HCT116 (cell line): ENCODE data around the gene KCNMB1. TPM values are rescaled to one million over a fixed set of nuclear protein-coding genes. Genes with fewer than 3 reads are reported as not detected.

Experiments used
- ATAC-seq: fragments of 200-7000 bp; cut with Tn5 transposase; 2 replicates; pipeline ENCODE4 v1.9.1; 2020; ENCODE audit warnings: mild to moderate bottlenecking, moderate library complexity
- Bru-seq: library from RNA; stranded (reverse); fragments of 400-500 nt; gene quantifications from one replicate; lab custom pipeline; 2021; lab: Mats Ljungman, UMichigan
- BruChase-seq, 2 experiments: library from RNA; stranded (reverse); fragments of 400-500 nt; gene quantifications; one replicate each; lab custom pipeline; 2021; lab: Mats Ljungman, UMichigan
- BruUV-seq: library from RNA; stranded (reverse); fragments of 400-500 nt; replicated peaks from 2 replicates; lab custom pipeline; 2021; lab: Mats Ljungman, UMichigan
- CTCF ChIA-PET: fragments of 300-600 bp; sonication (Branson Sonifier 250); formaldehyde crosslinking; loops from one replicate; lab custom pipeline; 2021; ENCODE audit warnings: antibody characterized with exemption; lab: Charles Lee
- POLR2A ChIA-PET: fragments of 300-600, 350-600 bp; sonication (Branson Sonifier 250); formaldehyde crosslinking; loops from one replicate; lab custom pipeline; 2021; ENCODE audit warnings: antibody characterized with exemption; lab: Charles Lee
- RAD21 ChIA-PET, 2 experiments: fragments of 300-600 bp; sonication (Branson Sonifier 250); formaldehyde crosslinking; loops; one replicate each; lab custom pipeline; 2023; ENCODE audit warnings: low total read pairs in 2 of 2; ENCODE audit not compliant: uncharacterized antibody in 2 of 2, unreplicated experiment in 2 of 2, low non-redundant PET in 1 of 2; lab: Charles Lee
- DNase-seq: peaks from one replicate; pipeline ENCODE4 v3.0.0-alpha.2; 2010; ENCODE audit warnings: low read depth, low spot score
- H2AFZ ChIP-seq: fragments of 200-600 bp; shearing (Covaris generic), sonication (generic); 2 replicates; pipeline ENCODE4 v1.6.1; 2017; ENCODE audit warnings: low read depth, mixed run types, mixed read lengths, antibody characterized with exemption, low read length; ENCODE audit not compliant: poor library complexity, severe bottlenecking
- H3K27ac ChIP-seq: 2 replicates; pipeline ENCODE4 v1.5.1; 2012; ENCODE audit warnings: low read depth, low read length
- H3K27me3 ChIP-seq: fragments of 200-600 bp; sonication (generic); 2 replicates; pipeline ENCODE4 v1.6.1; 2016; ENCODE audit warnings: mixed run types, low read length, mixed read lengths; ENCODE audit not compliant: insufficient read depth
- H3K36me3 ChIP-seq, 2 experiments: fragments of 200-500 bp in 1 of 2; fragments of 200-600 bp in 1 of 2; sonication (Bioruptor generic) in 1 of 2; sonication (generic) in 1 of 2; 2 replicates each; pipeline versions ENCODE4 v1.5.1 to v1.6.1; 2014 to 2016; ENCODE audit warnings: low read length in 2 of 2, inconsistent platforms in 1 of 2, mixed read lengths in 1 of 2, mixed run types in 1 of 2; ENCODE audit not compliant: insufficient read depth in 2 of 2, control insufficient read depth in 1 of 2
- H3K4me1 ChIP-seq, 2 experiments: fragments of 200-600 bp in 1 of 2; sonication (generic) in 1 of 2; 2 replicates each; pipeline versions ENCODE4 v1.5.1 to v1.6.1; 2012 to 2017; ENCODE audit warnings: low read length in 2 of 2, inconsistent platforms in 1 of 2, mild to moderate bottlenecking in 1 of 2, mixed read lengths in 1 of 2, mixed run types in 1 of 2, moderate library complexity in 1 of 2; ENCODE audit not compliant: insufficient read depth in 2 of 2, control insufficient read depth in 1 of 2
- H3K4me2 ChIP-seq: fragments of 200-600 bp; sonication (generic); 2 replicates; pipeline ENCODE4 v1.6.1; 2017; ENCODE audit warnings: mixed run types, low read length, mixed read lengths
- H3K4me3 ChIP-seq, 2 experiments: fragments of 200-600 bp in 1 of 2; sonication (generic) in 1 of 2; replicated peaks in 1 of 2; 2 replicates each; pipeline ENCODE4 v1.5.1; 2011 to 2016; ENCODE audit warnings: low read length in 2 of 2, control low read depth in 1 of 2, low read depth in 1 of 2, mild to moderate bottlenecking in 1 of 2, mixed read lengths in 1 of 2, mixed run types in 1 of 2
- H3K79me2 ChIP-seq: fragments of 200-600 bp; sonication (generic); 2 replicates; pipeline ENCODE4 v1.6.1; 2017; ENCODE audit warnings: mild to moderate bottlenecking, mixed run types, low read length, moderate library complexity, mixed read lengths; ENCODE audit not compliant: insufficient read depth
- H3K9ac ChIP-seq: fragments of 200-600 bp; sonication (generic); 2 replicates; pipeline ENCODE4 v1.6.1; 2016; ENCODE audit warnings: low read length, mixed read lengths
- H3K9me2 ChIP-seq: fragments of 200-600 bp; sonication (generic), shearing (Covaris generic); 2 replicates; pipeline ENCODE4 v1.6.1; 2017; ENCODE audit warnings: mixed run types, mild to moderate bottlenecking, moderate library complexity; ENCODE audit not compliant: insufficient read depth
- H3K9me3 ChIP-seq, 2 experiments: fragments of 200-500 bp in 1 of 2; fragments of 200-600 bp in 1 of 2; sonication (Bioruptor generic) in 1 of 2; sonication (generic) in 1 of 2; 2 replicates each; pipeline ENCODE4 v1.6.1; 2014 to 2017; ENCODE audit warnings: low read length in 2 of 2, mixed read lengths in 2 of 2, inconsistent platforms in 1 of 2, low read depth in 1 of 2, mild to moderate bottlenecking in 1 of 2, mixed run types in 1 of 2, moderate library complexity in 1 of 2; ENCODE audit not compliant: control insufficient read depth in 1 of 2, insufficient read depth in 1 of 2
- H4K20me1 ChIP-seq: fragments of 200-600 bp; sonication (generic), shearing (Covaris generic); 2 replicates; pipeline ENCODE4 v1.6.1; 2017; ENCODE audit warnings: mixed run types, mild to moderate bottlenecking, moderate library complexity; ENCODE audit not compliant: insufficient read depth
- CEBPB ChIP-seq: IDR thresholded peaks from 2 replicates; pipeline ENCODE4 v1.6.1; 2012; ENCODE audit warnings: low read depth
- EGR1 ChIP-seq: IDR thresholded peaks from 2 replicates; pipeline ENCODE4 v1.6.1; 2012; ENCODE audit warnings: low read depth
- EZH2 ChIP-seq: fragments of 200-600 bp; sonication (generic); IDR thresholded peaks from 2 replicates; pipeline ENCODE4 v1.6.1; 2017; ENCODE audit warnings: antibody characterized with exemption, mixed run types
- JUND ChIP-seq: IDR thresholded peaks from 2 replicates; pipeline ENCODE4 v1.6.1; 2012
- POLR2AphosphoS5 ChIP-seq: IDR thresholded peaks from 2 replicates; pipeline ENCODE4 v1.6.1; 2011; ENCODE audit warnings: mild to moderate bottlenecking, low read depth, low read length, moderate library complexity
- REST ChIP-seq: IDR thresholded peaks from 2 replicates; pipeline ENCODE4 v1.6.1; 2012; ENCODE audit warnings: low read depth
- SP1 ChIP-seq: IDR thresholded peaks from 2 replicates; pipeline ENCODE4 v1.6.1; 2012; ENCODE audit warnings: low read depth
- SRF ChIP-seq: IDR thresholded peaks from 2 replicates; pipeline ENCODE4 v1.6.1; 2012; ENCODE audit warnings: low read depth
- TCF7L2 ChIP-seq: IDR thresholded peaks from 2 replicates; pipeline ENCODE4 v1.7.0; 2011; ENCODE audit warnings: borderline replicate concordance, inconsistent platforms; ENCODE audit not compliant: insufficient read depth, insufficient read length; ENCODE audit errors: extremely low read depth
- ZBTB33 ChIP-seq: IDR thresholded peaks from 2 replicates; pipeline ENCODE4 v1.6.1; 2011; ENCODE audit warnings: mild to moderate bottlenecking, low read length, moderate library complexity; ENCODE audit not compliant: insufficient replicate concordance; ENCODE audit errors: extremely low read depth
- ZNF274 ChIP-seq: fragments of 200-500 bp; sonication (Bioruptor generic); IDR thresholded peaks from 2 replicates; pipeline ENCODE4 v1.6.1; 2014; ENCODE audit warnings: mild to moderate bottlenecking, low read depth, low read length, inconsistent platforms
- intact Hi-C: fragments of 100-400 bp; cut with micrococcal nuclease; formaldehyde crosslinking; loops from 2 replicates; pipeline ENCODE4 v1.10.0; 2022
- long read RNA-seq: library from polyadenylated mRNA; unstranded; transcript quantifications from one replicate; pipeline ENCODE4 v2.0.0, GENCODE V29; 2021; ENCODE audit not compliant: unreplicated experiment
- polyA plus RNA-seq: library from polyadenylated mRNA; unstranded; fragments of >200 nt; gene quantifications from 2 replicates; pipeline ENCODE4 v1.2.1, GENCODE V29; 2012; ENCODE audit warnings: missing spikeins
- total RNA-seq: library from RNA; stranded (reverse); gene quantifications from one replicate; pipeline ENCODE4 v1.2.1, GENCODE V29; 2021; ENCODE audit not compliant: unreplicated experiment

KCNMB1 gene
- total RNA-seq (not detected), Bru-seq, nascent RNA (not detected), BruChase-seq, experiment 1, labeled RNA remaining after a 6-hour chase (not detected), BruChase-seq, experiment 2, labeled RNA remaining after a 2-hour chase (not detected)
- polyA plus RNA-seq: not detected in 2 replicates
- long read RNA-seq: 0 reads

DNA sequence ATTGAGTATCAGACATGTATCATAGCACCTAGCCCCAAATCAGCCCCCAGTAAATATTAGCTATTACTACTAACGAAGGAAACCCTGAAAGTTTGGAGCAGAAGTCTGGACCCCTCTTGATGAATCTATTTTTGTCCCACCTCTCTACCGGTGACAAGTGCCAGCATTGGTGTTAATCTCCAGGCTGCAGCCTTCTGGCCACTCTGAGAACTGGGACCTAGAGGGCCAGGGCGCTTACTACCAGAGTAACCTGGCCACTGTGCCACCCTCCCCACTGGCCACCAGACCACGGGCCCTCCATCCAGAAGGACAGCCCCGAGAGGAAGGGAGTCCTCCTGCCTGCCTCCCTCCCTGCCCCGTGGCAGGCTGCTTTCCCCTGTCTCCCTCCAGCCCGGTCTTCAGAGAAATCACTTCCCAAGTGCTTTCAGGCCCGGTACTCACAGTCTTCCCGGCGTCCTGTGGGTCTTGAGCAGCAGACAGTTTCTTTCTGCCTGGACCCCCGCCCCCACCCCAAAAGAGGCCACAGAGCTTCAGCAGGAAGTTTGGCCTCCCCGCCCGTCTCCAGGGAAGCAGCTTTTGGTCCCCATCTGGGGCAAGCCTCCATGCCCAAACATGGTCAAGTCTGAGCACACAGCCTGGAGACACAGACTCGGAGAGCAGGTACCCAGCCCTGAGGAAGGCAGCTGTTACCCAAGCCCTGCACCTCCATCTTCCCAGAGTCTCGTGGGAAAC, at the start of gene KCNMB1:
TSS of gene KCNMB1 (minus strand) at position 550 of the 732 bp plus-strand sequence. CDS start 3,920 bp downstream, outside the sequence.
- Histone ChIP-seq H3K27ac (no peak within 1 kb of the TSS), H3K9me2 (no peaks in the 10 kb centered on the region), H3K36me3 (no peaks in the 10 kb centered on the region), H2AFZ (no peak within 1 kb of the TSS), H3K79me2 (no peaks in the 10 kb centered on the region), H3K4me3 (no peak within 1 kb of the TSS), H3K9ac (no peak within 1 kb of the TSS), H4K20me1 (no peaks in the 10 kb centered on the region), H3K4me2 (no peak within 1 kb of the TSS), H3K4me1 (no peaks in the 10 kb centered on the region), H3K9me3 (no peaks in the 10 kb centered on the region), H3K27me3 (peaks cover 70% of the 10 kb centered on the region)
- RAD21 ChIA-PET: no interaction called here
- CTCF ChIA-PET: no interaction called here
- intact Hi-C loops: no loop called here
- POLR2A ChIA-PET: no interaction called here
- no peak for TF ChIP-seq EZH2
- DNase-seq: no peak
- peak; percentile 22 for ATAC-seq
- BruUV-seq: no TSS peak

DNA sequence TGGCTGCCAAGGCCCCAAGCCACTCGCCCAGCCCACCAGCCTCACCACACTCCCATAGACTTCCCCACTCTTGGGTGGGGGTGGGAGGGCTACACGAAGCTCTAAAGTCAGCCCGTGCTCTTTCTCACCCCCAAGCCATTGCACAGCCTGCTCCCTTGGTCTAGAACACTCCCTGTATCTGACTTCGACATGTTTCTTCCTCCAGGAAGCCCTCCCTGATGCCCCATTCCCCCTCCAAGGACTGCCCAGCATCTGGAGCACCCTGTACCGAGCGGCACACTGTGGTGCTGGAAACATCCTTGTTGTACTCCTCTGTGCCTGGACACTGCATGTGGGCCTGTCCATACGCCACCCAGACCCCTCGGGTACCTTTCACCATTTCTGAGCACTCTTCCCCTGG, 49.4 kb upstream of the KCNMB1 start:
- no peak for DNase-seq
- Histone ChIP-seq H3K9me2 (no peaks in the 10 kb centered on the region), H4K20me1 (no peaks in the 10 kb centered on the region), H3K9ac (no peak overlapping the region)
- TF ChIP-seq SP1: no peak
- TF ChIP-seq TCF7L2: no peak
- no peak for TF ChIP-seq SRF
- TF ChIP-seq POLR2AphosphoS5: no peak
- no peak for TF ChIP-seq CEBPB
- no peak for TF ChIP-seq ZNF274
- TF ChIP-seq EGR1: no peak
- TF ChIP-seq EZH2: no peak
- TF ChIP-seq ZBTB33: no peak
- TF ChIP-seq JUND: no peak
- no peak for TF ChIP-seq REST
- TF ChIP-seq, all 23 proteins: peak for 0
- no peak overlapping the region for H3K4me2 ChIP-seq
- no peaks in the 10 kb centered on the region for H3K9me3 ChIP-seq
- ChIA-PET RAD21 (no interaction called here), POLR2A (no interaction called here), CTCF (no interaction called here)
- H3K36me3 ChIP-seq: no peaks in the 10 kb centered on the region
- H3K79me2 ChIP-seq: no peaks in the 10 kb centered on the region
- H3K27me3 ChIP-seq: no peaks in the 10 kb centered on the region
- H3K4me1 ChIP-seq: no peaks in the 10 kb centered on the region
- no peak for ATAC-seq
- no peak overlapping the region for H2AFZ ChIP-seq
- BruUV-seq: no TSS peak
- H3K27ac ChIP-seq: no peak overlapping the region
- H3K4me3 ChIP-seq: no peak overlapping the region
- intact Hi-C loops: loop anchor here (5.0 kb wide), 1 partner anchor 354 kb away; no protein-coding TSS in a partner anchor
